GM20000 (cell line): ENCODE data around the gene DNA2.
"Not testable (repeated sequence)": the region's sequence is repeated elsewhere in the genome, so short reads cannot be mapped to it uniquely, and the experiment has no call there.

Experiments used
- DNase-seq: peaks from one replicate; pipeline ENCODE4 v3.0.0; 2012; ENCODE audit warnings: low spot score
- CTCF ChIP-seq: IDR thresholded peaks from 2 replicates; pipeline ENCODE4 v1.5.1; 2012; ENCODE audit warnings: mild to moderate bottlenecking, control low read depth; ENCODE audit errors: extremely low read depth, missing control alignments

DNA2 gene

GRCh38 chr10:68471586-68472408, at the start of gene DNA2:
TSS of gene DNA2 (minus strand) at chr10:68471973. CDS start at chr10:68471864, 109 bp downstream.
- DNase-seq: peak; percentile 91

GRCh38 chr10:68518609-68519008, 46.8 kb upstream of the DNA2 start:
- not testable (repeated sequence) for DNase-seq

More at GRCh38 chr10:68471586-68472408, at the start of gene DNA2:
- no peak for TF ChIP-seq CTCF

- TF ChIP-seq CTCF: no peak
- DNase-seq: no peak
These were observed 45.4 kb upstream of the DNA2 start for GRCh38 chr10:68517188-68517587.

GRCh38 chr10:68516766-68517165, 45.0 kb upstream of the DNA2 start:
- DNase-seq: no peak
- TF ChIP-seq CTCF: no peak

- DNase-seq: not testable (repeated sequence)
These were observed 44.4 kb upstream of the DNA2 start for GRCh38 chr10:68516216-68516615.

GRCh38 chr10:68508090-68508489, 36.3 kb upstream of the DNA2 start:
- no peak for TF ChIP-seq CTCF

GRCh38 chr10:68506411-68506810, 34.6 kb upstream of the DNA2 start:
- TF ChIP-seq CTCF: no peak
- DNase-seq: no peak

More at GRCh38 chr10:68508090-68508489, 36.3 kb upstream of the DNA2 start:
- no peak for DNase-seq

- no peak for DNase-seq
- TF ChIP-seq CTCF: no peak
These were observed 31.1 kb upstream of the DNA2 start for GRCh38 chr10:68502846-68503245.
